Adrenal gland (tissue), 12 donors: ENCODE measurements around the gene CACNG6. TPM values are rescaled to one million over a fixed set of nuclear protein-coding genes. Genes with fewer than 3 reads are reported as not detected.

Experiments
- DNase-seq, 7 donors: peaks; one replicate each; pipeline ENCODE4 v3.0.0-alpha.2; 2019 to 2020
- H3K27ac ChIP-seq, 5 donors: fragments of 200-600 bp; sonication (generic) in 4 of 5; 1 replicate in 3 of 5; 2 replicates in 2 of 5; pipeline versions ENCODE4 v1.5.1 to v1.8.0; 2016 to 2020; ENCODE audit warnings: mild to moderate bottlenecking in 1 of 5
- H3K27me3 ChIP-seq: fragments of 200-600 bp; 2 replicates; pipeline ENCODE4 v1.8.0; 2021
- H3K36me3 ChIP-seq, 2 donors: fragments of 200-600 bp; replicated peaks in 1 of 2; 1 replicate in 1 of 2; 2 replicates in 1 of 2; pipeline versions ENCODE4 v1.5.1 to v1.8.0; 2018 to 2022
- H3K4me1 ChIP-seq, 2 donors: fragments of 200-600 bp; replicated peaks in 1 of 2; 1 replicate in 1 of 2; 2 replicates in 1 of 2; pipeline versions ENCODE4 v1.5.1 to v1.8.0; 2018 to 2021
- H3K4me3 ChIP-seq, 4 donors: fragments of 200-600 bp; sonication (generic) in 3 of 4; one replicate each; pipeline ENCODE4 v1.5.1; 2016 to 2018
- H3K9me3 ChIP-seq, 3 donors: fragments of 200-600 bp; sonication (generic) in 1 of 3; replicated peaks in 1 of 3; 1 replicate in 2 of 3; 2 replicates in 1 of 3; pipeline versions ENCODE4 v1.5.1 to v1.8.0; 2016 to 2021
- CTCF ChIP-seq, 6 experiments: fragments of 450-650 bp in 4 of 6; fragments of 200-600 bp in 2 of 6; sonication (generic) in 1 of 6; IDR thresholded peaks; 1 replicate in 5 of 6; 2 replicates in 1 of 6; pipeline versions ENCODE4 v1.5.1 to v1.8.0; 2016 to 2021; ENCODE audit warnings: antibody characterized with exemption in 6 of 6, mild to moderate bottlenecking in 2 of 6, moderate library complexity in 1 of 6
- POLR2A ChIP-seq, 2 donors: fragments of 450-650 bp; IDR thresholded peaks; one replicate each; pipeline ENCODE4 v1.6.1; 2017; ENCODE audit warnings: antibody characterized with exemption in 2 of 2, mild to moderate bottlenecking in 2 of 2, moderate library complexity in 1 of 2
- WGBS, 4 donors: extraction: QIAGEN DNeasy Blood & Tissue Kit in 2 of 4; methylation state at CpG; one replicate each; pipeline versions ENCODE4 v1.1.5 to v1.1.7; 2013 to 2017; 5-methylcytosine and 5-hydroxymethylcytosine counted together
- intact Hi-C, 2 donors: fragments of 100-400 bp; cut with DNase I; formaldehyde crosslinking; loops; one replicate each; pipeline versions ENCODE4 v1.14.1 to v1.15.0; 2022 to 2023
- polyA plus RNA-seq, 3 donors: library from polyadenylated mRNA; stranded (reverse); fragments of 200-250 nt in 2 of 3; fragments of 350-450 nt in 1 of 3; fragmentation: Illumina TruSeq in 1 of 3; extraction: RNeasy Lipid Tissue Mini Kit (QIAGEN cat#74804) in 1 of 3; gene quantifications; one replicate each; pipeline ENCODE4 v1.2.3, GENCODE V29; 2013 to 2014
- total RNA-seq, 9 donors: library from RNA; depleted of rRNA in 4 of 9; stranded (reverse); fragments of >200 nt in 4 of 9; fragments of 120-200 nt in 1 of 9; fragmentation: NEBNext Ultra II Directional in 1 of 9; extraction: Animal tissue kit (Norgen Biotek cat#: 25700) in 1 of 9; gene quantifications; one replicate each; pipeline versions ENCODE4 v1.1.0 to v1.2.4, GENCODE V29; 2013 to 2023
- donor health status: healthy with polysubstance abuse.
- donor health status: Bipolar disorder and iron deficiency.
- donor health status: DM: yes; HTN: yes; CAD: no.
- donor health status: DM: no; HTN: no; CAD: no.
- donor health status: DM: no; HTN: no; CAD: no.
- donor health status: DM: yes; HTN: yes; CAD: no.

The CACNG6 gene
- total and polyA plus RNA-seq, 12 donors, result not detected

GRCh38 chr19:54040003-54040402 lies 48.6 kb downstream of the CACNG6 start:
- H3K4me3 ChIP-seq, result no peak overlapping the region
- no peaks in the 10 kb centered on the region for H3K36me3 ChIP-seq
- H3K4me1 ChIP-seq, result no peaks in the 10 kb centered on the region
- no peak for DNase-seq
- 62 to 78% (median 72%) methylated on average over 4 of the region's 4 CpGs for WGBS, 4 donors
- no peaks in the 10 kb centered on the region for H3K27me3 ChIP-seq
- no peaks in the 10 kb centered on the region for H3K9me3 ChIP-seq
- intact Hi-C loops, result no loop called here
- TF ChIP-seq POLR2A (IDR thresholded peaks at IDR 0.05) (no peak), CTCF (IDR thresholded peaks at IDR 0.05) (no peak)
- no peak overlapping the region for H3K27ac ChIP-seq

- TF ChIP-seq POLR2A (IDR thresholded peaks at IDR 0.05) (no peak), CTCF (IDR thresholded peaks at IDR 0.05) (no peak)
- Histone ChIP-seq H3K27me3 (no peaks in the 10 kb centered on the region), H3K4me3 (no peak overlapping the region), H3K4me1 (no peaks in the 10 kb centered on the region), H3K9me3 (no peaks in the 10 kb centered on the region), H3K36me3 (no peaks in the 10 kb centered on the region), H3K27ac (no peak overlapping the region)
- no peak for DNase-seq
- WGBS, 4 donors, result 50 to 59% (median 56%) methylated on average over 9 of the region's 9 CpGs
- intact Hi-C loops, result no loop called here
These were observed 50.7 kb downstream of the CACNG6 start for GRCh38 chr19:54041969-54042606.

- Histone ChIP-seq H3K36me3 (no peaks in the 10 kb centered on the region), H3K4me1 (no peaks in the 10 kb centered on the region), H3K27me3 (no peaks in the 10 kb centered on the region), H3K9me3 (no peaks in the 10 kb centered on the region), H3K27ac (no peak overlapping the region), H3K4me3 (no peak overlapping the region)
- 71 to 91% (median 75%) methylated on average over 3 of the region's 3 CpGs for WGBS, 4 donors
- TF ChIP-seq CTCF (IDR thresholded peaks at IDR 0.05) (no peak), POLR2A (IDR thresholded peaks at IDR 0.05) (no peak)
- intact Hi-C loops, result no loop called here
- DNase-seq, result no peak
These were observed 51.6 kb downstream of the CACNG6 start for GRCh38 chr19:54042989-54043388.

- Histone ChIP-seq H3K27me3 (no peaks in the 10 kb centered on the region), H3K4me1 (no peaks in the 10 kb centered on the region), H3K9me3 (no peaks in the 10 kb centered on the region), H3K36me3 (no peaks in the 10 kb centered on the region), H3K27ac (no peak overlapping the region), H3K4me3 (no peak overlapping the region)
- DNase-seq, result no peak
- TF ChIP-seq POLR2A (IDR thresholded peaks at IDR 0.05), result no peak
- TF ChIP-seq CTCF (IDR thresholded peaks at IDR 0.05), result no peak
- intact Hi-C loops, result no loop called here
- 64 to 73% (median 69%) methylated on average over 2 of the region's 2 CpGs for WGBS, 4 donors
These were observed 54.3 kb downstream of the CACNG6 start for GRCh38 chr19:54045771-54046170.
